Esophagus muscularis mucosa (tissue), 4 donors: Measurements from ENCODE around the gene EPM2A. TPM values are rescaled to one million over a fixed set of nuclear protein-coding genes. Genes with fewer than 3 reads are reported as not detected.

Experiments
- DNase-seq: peaks from one replicate; pipeline ENCODE4 v3.0.0-alpha.2; 2017; ENCODE audit errors: extremely low spot score
- H3K27ac ChIP-seq, 4 donors: fragments of 200-600 bp; sonication (generic); replicated peaks in 1 of 4; 1 replicate in 3 of 4; 2 replicates in 1 of 4; pipeline ENCODE4 v1.5.1; 2016 to 2019; ENCODE audit warnings: mild to moderate bottlenecking in 1 of 4
- H3K27me3 ChIP-seq, 4 donors: fragments of 200-600 bp; sonication (generic); one replicate each; pipeline versions ENCODE4 v1.5.1 to v1.6.0; 2016 to 2019
- H3K36me3 ChIP-seq, 4 donors: fragments of 200-600 bp; sonication (generic); one replicate each; pipeline ENCODE4 v1.5.1; 2016 to 2019
- H3K4me1 ChIP-seq, 4 donors: fragments of 200-600 bp; sonication (generic); one replicate each; pipeline ENCODE4 v1.5.1; 2016 to 2019
- H3K4me3 ChIP-seq, 4 donors: fragments of 200-600 bp; sonication (generic); 1 replicate in 2 of 4; 2 replicates in 2 of 4; pipeline ENCODE4 v1.5.1; 2016 to 2019; ENCODE audit warnings: mild to moderate bottlenecking in 4 of 4, moderate library complexity in 1 of 4
- H3K9me3 ChIP-seq, 4 donors: fragments of 200-600 bp; sonication (generic); 1 replicate in 3 of 4; 2 replicates in 1 of 4; pipeline ENCODE4 v1.5.1; 2016 to 2019
- CTCF ChIP-seq, 3 experiments: fragments of 200-600 bp in 2 of 3; fragments of 450-650 bp in 1 of 3; sonication (generic) in 2 of 3; IDR thresholded peaks; one replicate each; pipeline ENCODE4 v1.5.1; 2017 to 2019; ENCODE audit warnings: antibody characterized with exemption in 3 of 3, mild to moderate bottlenecking in 2 of 3, moderate library complexity in 1 of 3
- EP300 ChIP-seq: sonication (generic); formaldehyde crosslinking; IDR thresholded peaks from one replicate; pipeline ENCODE4 v1.6.1; 2017; ENCODE audit warnings: antibody characterized with exemption
- POLR2A ChIP-seq: fragments of 450-650 bp; IDR thresholded peaks from one replicate; pipeline ENCODE4 v1.6.1; 2017; ENCODE audit warnings: antibody characterized with exemption, moderate library complexity, mild to moderate bottlenecking, low read depth
- POLR2AphosphoS5 ChIP-seq, 2 donors: sonication (generic); formaldehyde crosslinking; IDR thresholded peaks; one replicate each; pipeline ENCODE4 v1.6.1; 2017; ENCODE audit warnings: antibody characterized with exemption in 2 of 2
- WGBS: methylation state at CpG from one replicate; pipeline ENCODE4 v1.1.5; 2018; 5-methylcytosine and 5-hydroxymethylcytosine counted together
- intact Hi-C: fragments of 100-400 bp; cut with DNase I; formaldehyde crosslinking; loops from one replicate; pipeline ENCODE4 v1.15.1; 2023
- total RNA-seq, 4 donors: library from RNA; depleted of rRNA; stranded (reverse); fragments of >200 nt; gene quantifications; one replicate each; pipeline versions ENCODE4 v1.1.0 to v1.2.1, GENCODE V29; 2016

Gene EPM2A
- total RNA-seq, 4 donors from 2014 or later: 59.8 to 129 (median 75.0) TPM

- TF ChIP-seq POLR2AphosphoS5 (IDR thresholded peaks at IDR 0.05): no peak
- TF ChIP-seq EP300: no peak
- TF ChIP-seq CTCF (IDR thresholded peaks at IDR 0.05): no peak
- TF ChIP-seq POLR2A: no peak
Observed at GRCh38 chr6:145623231-145623630, 112.1 kb downstream of the EPM2A start.

DNA sequence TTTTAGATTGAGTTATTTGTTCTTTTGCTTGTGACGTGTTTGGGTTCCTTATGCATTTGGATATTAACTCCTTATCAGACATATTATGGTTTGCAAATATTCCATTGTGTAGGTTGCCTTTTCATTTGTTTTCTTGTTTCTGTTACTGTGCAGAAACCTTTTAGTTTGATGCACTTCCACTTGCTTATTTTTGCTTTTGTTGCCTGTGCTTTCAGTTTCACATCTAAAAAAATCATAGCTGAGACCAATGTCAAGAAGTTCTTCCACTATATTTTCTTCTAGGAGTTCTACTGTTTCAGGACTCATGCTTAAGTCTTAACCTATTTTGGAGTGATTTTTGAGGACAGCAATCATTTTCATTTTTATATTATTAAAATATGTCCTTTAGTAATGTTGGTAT lies 113.5 kb downstream of the EPM2A start:
- intact Hi-C loops: no loop called here
- Histone ChIP-seq H3K27me3 (no peaks in the 10 kb centered on the region), H3K27ac (no peak overlapping the region), H3K9me3 (no peaks in the 10 kb centered on the region), H3K4me3 (no peak overlapping the region), H3K36me3 (peaks cover 0 to 3% (median under 1%) of the 10 kb centered on the region in 4 donors), H3K4me1 (no peaks in the 10 kb centered on the region)
- no peak for DNase-seq
- WGBS: 67% methylated on average over 1 of the region's 1 CpG
- no peak for TF ChIP-seq POLR2A
- TF ChIP-seq CTCF (IDR thresholded peaks at IDR 0.05): no peak
- no peak for TF ChIP-seq EP300
- no peak for TF ChIP-seq POLR2AphosphoS5 (IDR thresholded peaks at IDR 0.05)

More at GRCh38 chr6:145623231-145623630, 112.1 kb downstream of the EPM2A start:
- no peaks in the 10 kb centered on the region for H3K27me3 ChIP-seq
- no peak for DNase-seq
- H3K36me3 ChIP-seq: peaks cover 0 to 13% (median 4%) of the 10 kb centered on the region in 4 donors
- WGBS: 88% methylated on average over 1 of the region's 1 CpG
- H3K4me3 ChIP-seq: no peak overlapping the region
- H3K4me1 ChIP-seq: no peaks in the 10 kb centered on the region
- no peak overlapping the region for H3K27ac ChIP-seq
- no peaks in the 10 kb centered on the region for H3K9me3 ChIP-seq
- intact Hi-C loops: no loop called here

DNA sequence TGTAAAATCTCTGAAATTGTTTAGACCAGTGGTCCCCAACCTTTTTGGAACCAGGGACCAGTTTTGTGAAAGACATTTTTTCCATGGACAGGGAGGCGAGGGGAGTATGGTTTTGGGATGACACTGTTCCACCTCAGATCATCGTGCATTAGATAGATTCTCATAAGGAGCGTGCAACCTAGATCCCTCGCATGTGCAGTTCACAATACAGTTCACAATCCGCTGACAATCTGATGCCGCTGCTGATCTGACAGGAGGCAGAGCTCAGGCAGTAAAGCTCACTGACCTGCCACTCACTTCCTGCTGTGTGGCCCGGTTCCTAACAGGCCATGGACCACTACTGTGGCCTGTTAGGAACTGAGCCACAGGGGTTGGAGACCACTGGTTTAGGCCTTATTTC lies 115.2 kb downstream of the EPM2A start:
- no peak overlapping the region for H3K4me3 ChIP-seq
- TF ChIP-seq POLR2AphosphoS5 (IDR thresholded peaks at IDR 0.05): no peak
- no peak for TF ChIP-seq CTCF (IDR thresholded peaks at IDR 0.05)
- no peak for TF ChIP-seq EP300
- no peak for TF ChIP-seq POLR2A
- intact Hi-C loops: no loop called here
- 83% methylated on average over 7 of the region's 7 CpGs for WGBS
- H3K9me3 ChIP-seq: no peaks in the 10 kb centered on the region
- H3K4me1 ChIP-seq: no peaks in the 10 kb centered on the region
- H3K27ac ChIP-seq: no peak overlapping the region
- no peaks in the 10 kb centered on the region for H3K27me3 ChIP-seq
- H3K36me3 ChIP-seq: no peaks in the 10 kb centered on the region
- DNase-seq: no peak

DNA sequence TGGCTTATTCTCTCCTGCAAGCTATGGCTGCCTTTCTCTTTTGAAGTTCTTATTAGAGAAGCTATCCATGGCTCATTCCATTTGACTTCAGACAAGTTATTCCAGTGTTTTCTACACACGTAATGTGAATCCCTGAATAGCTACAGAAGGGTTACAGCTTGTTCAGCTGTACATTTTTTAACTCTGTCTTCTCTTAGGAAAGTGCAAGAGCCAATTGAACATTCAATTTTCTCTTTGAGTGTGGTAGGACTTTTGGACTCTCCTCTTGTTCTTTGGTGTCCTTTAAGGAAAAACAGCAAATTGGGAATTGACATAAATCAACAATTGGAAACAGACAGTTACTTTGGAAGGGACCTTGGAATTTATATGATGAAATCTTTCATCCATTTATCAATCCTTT lies 125.8 kb downstream of the EPM2A start:
- H3K27me3 ChIP-seq: no peaks in the 10 kb centered on the region
- intact Hi-C loops: no loop called here
- no peak overlapping the region for H3K27ac ChIP-seq
- H3K36me3 ChIP-seq: no peaks in the 10 kb centered on the region
- H3K4me3 ChIP-seq: no peak overlapping the region
- no peak for TF ChIP-seq CTCF (IDR thresholded peaks at IDR 0.05)
- TF ChIP-seq POLR2A: no peak
- no peak for TF ChIP-seq POLR2AphosphoS5 (IDR thresholded peaks at IDR 0.05)
- no peak for TF ChIP-seq EP300
- WGBS: 70% methylated on average over 1 of the region's 1 CpG
- H3K4me1 ChIP-seq: no peaks in the 10 kb centered on the region
- no peaks in the 10 kb centered on the region for H3K9me3 ChIP-seq
- DNase-seq: no peak

- Histone ChIP-seq H3K4me3 (no peak overlapping the region), H3K27ac (no peak overlapping the region), H3K4me1 (no peaks in the 10 kb centered on the region), H3K9me3 (no peaks in the 10 kb centered on the region), H3K36me3 (no peaks in the 10 kb centered on the region), H3K27me3 (no peaks in the 10 kb centered on the region)
- TF ChIP-seq CTCF (IDR thresholded peaks at IDR 0.05) (no peak), POLR2A (no peak), POLR2AphosphoS5 (IDR thresholded peaks at IDR 0.05) (no peak), EP300 (no peak)
- intact Hi-C loops: no loop called here
- no peak for DNase-seq
- WGBS: 100% methylated on average over 1 of the region's 1 CpG
Observed at GRCh38 chr6:145608850-145609249, 126.5 kb downstream of the EPM2A start.
